AG04450 (cell line): ENCODE data around the gene MTHFD1L. TPM values are rescaled to one million over a fixed set of nuclear protein-coding genes. Genes with fewer than 3 reads are reported as not detected.

Experiments
- CTCF ChIA-PET: fragments of 300-600, 350-600 bp; formaldehyde crosslinking; extraction: SDS; loops from one replicate; lab custom pipeline; 2022; ENCODE audit warnings: antibody characterized with exemption, inconsistent platforms; lab: Charles Lee
- POLR2A ChIA-PET: fragments of 350-600 bp; formaldehyde crosslinking; extraction: SDS; loops from one replicate; lab custom pipeline; 2021; ENCODE audit warnings: antibody characterized with exemption, inconsistent platforms; lab: Yijun Ruan, JAX
- DNase-seq: peaks from one replicate; pipeline ENCODE4 v3.0.0-alpha.2; 2011; ENCODE audit warnings: low read depth, low spot score
- H3K27ac ChIP-seq: one replicate; pipeline ENCODE4 v1.5.1; 2012; ENCODE audit warnings: low read depth, low read length, control low read depth
- H3K27me3 ChIP-seq: one replicate; pipeline ENCODE4 v1.6.0; 2012; ENCODE audit warnings: low read length; ENCODE audit not compliant: control insufficient read depth, insufficient read depth
- H3K4me3 ChIP-seq: 2 replicates; pipeline ENCODE4 v1.5.1; 2011; ENCODE audit warnings: mild to moderate bottlenecking, low read depth, low read length, control low read depth
- H3K9me3 ChIP-seq: 2 replicates; pipeline ENCODE4 v1.5.1; 2012; ENCODE audit warnings: low read length; ENCODE audit not compliant: control insufficient read depth, insufficient read depth
- polyA plus RNA-seq: library from polyadenylated mRNA; depleted of rRNA; stranded (reverse); fragments of >200 nt; gene quantifications from 2 replicates; pipeline ENCODE4 v1.2.3, GENCODE V29; 2011
- TF ChIP-seq, protein P1 (sequence below): IDR thresholded peaks from 2 replicates; pipeline ENCODE4 v1.5.1; 2011; ENCODE audit warnings: low read depth, low read length, control low read depth, inconsistent platforms

MTHFD1L gene
- polyA plus RNA-seq, 1 experiment: 69.1 TPM

GRCh38 chr6:150928882-150929281 lies 63.4 kb downstream of the MTHFD1L start:
- TF ChIP-seq, protein P1, sequence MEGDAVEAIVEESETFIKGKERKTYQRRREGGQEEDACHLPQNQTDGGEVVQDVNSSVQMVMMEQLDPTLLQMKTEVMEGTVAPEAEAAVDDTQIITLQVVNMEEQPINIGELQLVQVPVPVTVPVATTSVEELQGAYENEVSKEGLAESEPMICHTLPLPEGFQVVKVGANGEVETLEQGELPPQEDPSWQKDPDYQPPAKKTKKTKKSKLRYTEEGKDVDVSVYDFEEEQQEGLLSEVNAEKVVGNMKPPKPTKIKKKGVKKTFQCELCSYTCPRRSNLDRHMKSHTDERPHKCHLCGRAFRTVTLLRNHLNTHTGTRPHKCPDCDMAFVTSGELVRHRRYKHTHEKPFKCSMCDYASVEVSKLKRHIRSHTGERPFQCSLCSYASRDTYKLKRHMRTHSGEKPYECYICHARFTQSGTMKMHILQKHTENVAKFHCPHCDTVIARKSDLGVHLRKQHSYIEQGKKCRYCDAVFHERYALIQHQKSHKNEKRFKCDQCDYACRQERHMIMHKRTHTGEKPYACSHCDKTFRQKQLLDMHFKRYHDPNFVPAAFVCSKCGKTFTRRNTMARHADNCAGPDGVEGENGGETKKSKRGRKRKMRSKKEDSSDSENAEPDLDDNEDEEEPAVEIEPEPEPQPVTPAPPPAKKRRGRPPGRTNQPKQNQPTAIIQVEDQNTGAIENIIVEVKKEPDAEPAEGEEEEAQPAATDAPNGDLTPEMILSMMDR: peak; percentile 42
- DNase-seq: no peak
- no peaks in the 10 kb centered on the region for H3K9me3 ChIP-seq
- no peak overlapping the region for H3K4me3 ChIP-seq
- no peaks in the 10 kb centered on the region for H3K27me3 ChIP-seq
- no peak overlapping the region for H3K27ac ChIP-seq
- ChIA-PET POLR2A (no interaction called here), CTCF (interaction anchor here (0.9 to 1.0 kb wide), 3 partner anchors 18 to 395 kb away, joined by 3 read pairs; no protein-coding TSS in a partner anchor)

DNA sequence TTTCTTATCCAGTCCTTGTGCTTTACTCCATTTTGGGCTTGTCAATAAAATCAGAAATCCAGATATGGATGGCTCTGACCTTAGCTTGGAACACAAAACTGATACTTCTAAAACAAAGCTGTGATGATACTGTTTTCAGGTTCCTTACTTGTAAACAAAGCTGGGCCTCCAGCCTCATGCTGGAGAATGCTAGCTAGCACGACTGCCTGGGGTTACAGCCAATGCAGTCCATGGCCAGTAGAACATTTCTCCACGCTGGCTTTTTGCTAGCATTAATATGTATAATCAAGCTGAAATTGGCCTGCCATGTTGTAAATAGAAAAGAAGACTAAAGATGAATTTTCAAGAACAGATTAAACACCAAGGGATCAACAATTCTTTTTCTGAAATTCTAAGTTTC lies 63.9 kb downstream of the MTHFD1L start:
- no peaks in the 10 kb centered on the region for H3K9me3 ChIP-seq
- POLR2A ChIA-PET: no interaction called here
- H3K27me3 ChIP-seq: no peaks in the 10 kb centered on the region
- H3K27ac ChIP-seq: no peak overlapping the region
- CTCF ChIA-PET: interaction anchor here (0.6 to 1.6 kb wide), 4 partner anchors 19 to 397 kb away, joined by 3 to 8 read pairs (median 3); no protein-coding TSS in a partner anchor
- no peak for DNase-seq
- TF ChIP-seq, protein P1: no peak
- H3K4me3 ChIP-seq: no peak overlapping the region

- ChIA-PET CTCF (interaction anchor here (0.7 to 2.3 kb wide), 3 partner anchors 39 to 1417 kb away, joined by 4 to 9 read pairs (median 8); no protein-coding TSS in a partner anchor), POLR2A (no interaction called here)
- H3K4me3 ChIP-seq: no peak overlapping the region
- H3K27ac ChIP-seq: peak overlapping the region; percentile 60
- no peaks in the 10 kb centered on the region for H3K27me3 ChIP-seq
- TF ChIP-seq, protein P1: no peak
- DNase-seq: peak; percentile 70
- H3K9me3 ChIP-seq: no peaks in the 10 kb centered on the region
These were observed 65.3 kb downstream of the MTHFD1L start for GRCh38 chr6:150930841-150931240.

- POLR2A ChIA-PET: interaction anchor here (0.7 kb wide), 1 partner anchor 20 kb away, joined by 3 read pairs; no protein-coding TSS in a partner anchor
- CTCF ChIA-PET: interaction anchor here (2.3 kb wide), 1 partner anchor 39 kb away, joined by 9 read pairs; no protein-coding TSS in a partner anchor
- peak overlapping the region; percentile 54 for H3K27ac ChIP-seq
These were observed 65.9 kb downstream of the MTHFD1L start for GRCh38 chr6:150931405-150931804.

GRCh38 chr6:150932996-150933395 lies 67.5 kb downstream of the MTHFD1L start:
- ChIA-PET CTCF (interaction anchor here (2.3 kb wide), 1 partner anchor 41 kb away, joined by 9 read pairs; no protein-coding TSS in a partner anchor), POLR2A (no interaction called here)
- no peak overlapping the region for H3K27ac ChIP-seq
- H3K9me3 ChIP-seq: no peaks in the 10 kb centered on the region
- H3K27me3 ChIP-seq: no peaks in the 10 kb centered on the region
- TF ChIP-seq, protein P1: no peak
- no peak overlapping the region for H3K4me3 ChIP-seq
- DNase-seq: no peak

More at GRCh38 chr6:150931405-150931804, 65.9 kb downstream of the MTHFD1L start:
- TF ChIP-seq, protein P1: no peak
- no peak for DNase-seq
- Histone ChIP-seq H3K9me3 (no peaks in the 10 kb centered on the region), H3K27me3 (no peaks in the 10 kb centered on the region), H3K4me3 (no peak overlapping the region)
